Upper lobe of left lung (tissue), 4 donors: ENCODE data around the gene ADAMTS14.

Experiments
- POLR2A ChIP-seq, 4 donors: fragments of 450-650 bp; IDR thresholded peaks; one replicate each; pipeline ENCODE4 v1.5.1; 2016 to 2017; ENCODE audit warnings: antibody characterized with exemption in 4 of 4, mild to moderate bottlenecking in 2 of 4
- POLR2AphosphoS5 ChIP-seq, 2 donors: sonication (generic); formaldehyde crosslinking; IDR thresholded peaks; one replicate each; pipeline ENCODE4 v1.5.1; 2017; ENCODE audit warnings: antibody characterized with exemption in 2 of 2

- TF ChIP-seq POLR2A (IDR thresholded peaks at IDR 0.05) (no peak), POLR2AphosphoS5 (IDR thresholded peaks at IDR 0.05) (no peak)
Measured at GRCh38 chr10:70795613-70796012, 123.3 kb downstream of the ADAMTS14 start.
